Measurements from ENCODE around the gene ENOX1.

Gene ENOX1

GRCh38 chr13:43686557-43686956 lies 100.2 kb downstream of the ENOX1 start (continued):
- TF ChIP-seq BACH2 (CRISPR knock-in tag; IDR thresholded peaks at IDR 0.05; ENCODE audit: borderline replicate concordance) (no peak), ZFP3 (CRISPR knock-in tag; IDR thresholded peaks at IDR 0.05) (no peak)

- ATAC-seq = no peak
- TF ChIP-seq TOX (CRISPR knock-in tag; IDR thresholded peaks at IDR 0.05; ENCODE audit: borderline replicate concordance) = no peak
- TF ChIP-seq, protein P1, sequence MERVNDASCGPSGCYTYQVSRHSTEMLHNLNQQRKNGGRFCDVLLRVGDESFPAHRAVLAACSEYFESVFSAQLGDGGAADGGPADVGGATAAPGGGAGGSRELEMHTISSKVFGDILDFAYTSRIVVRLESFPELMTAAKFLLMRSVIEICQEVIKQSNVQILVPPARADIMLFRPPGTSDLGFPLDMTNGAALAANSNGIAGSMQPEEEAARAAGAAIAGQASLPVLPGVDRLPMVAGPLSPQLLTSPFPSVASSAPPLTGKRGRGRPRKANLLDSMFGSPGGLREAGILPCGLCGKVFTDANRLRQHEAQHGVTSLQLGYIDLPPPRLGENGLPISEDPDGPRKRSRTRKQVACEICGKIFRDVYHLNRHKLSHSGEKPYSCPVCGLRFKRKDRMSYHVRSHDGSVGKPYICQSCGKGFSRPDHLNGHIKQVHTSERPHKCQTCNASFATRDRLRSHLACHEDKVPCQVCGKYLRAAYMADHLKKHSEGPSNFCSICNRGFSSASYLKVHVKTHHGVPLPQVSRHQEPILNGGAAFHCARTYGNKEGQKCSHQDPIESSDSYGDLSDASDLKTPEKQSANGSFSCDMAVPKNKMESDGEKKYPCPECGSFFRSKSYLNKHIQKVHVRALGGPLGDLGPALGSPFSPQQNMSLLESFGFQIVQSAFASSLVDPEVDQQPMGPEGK (CRISPR knock-in tag; IDR thresholded peaks at IDR 0.05; ENCODE audit: borderline replicate concordance) = no peak
- no peak for TF ChIP-seq ZFP30 (CRISPR knock-in tag; IDR thresholded peaks at IDR 0.05)
- TF ChIP-seq CSRNP3 (CRISPR knock-in tag; IDR thresholded peaks at IDR 0.05) = no peak
- TF ChIP-seq TCF4 (CRISPR knock-in tag; IDR thresholded peaks at IDR 0.05; ENCODE audit: borderline replicate concordance) = no peak
- no peak for TF ChIP-seq ZNF70 (CRISPR knock-in tag; IDR thresholded peaks at IDR 0.05)
- no peak for TF ChIP-seq ZC3H10 (CRISPR knock-in tag; IDR thresholded peaks at IDR 0.05)
- no peak for TF ChIP-seq GLIS3 (CRISPR knock-in tag; IDR thresholded peaks at IDR 0.05)
- no peak for TF ChIP-seq CSDC2 (CRISPR knock-in tag; IDR thresholded peaks at IDR 0.05)
- TF ChIP-seq ZNF565 (CRISPR knock-in tag; conservative IDR thresholded peaks at IDR 0.05; ENCODE audit: low read depth) = no peak
These were observed 101.6 kb downstream of the ENOX1 start for GRCh38 chr13:43684963-43685725.

DNA sequence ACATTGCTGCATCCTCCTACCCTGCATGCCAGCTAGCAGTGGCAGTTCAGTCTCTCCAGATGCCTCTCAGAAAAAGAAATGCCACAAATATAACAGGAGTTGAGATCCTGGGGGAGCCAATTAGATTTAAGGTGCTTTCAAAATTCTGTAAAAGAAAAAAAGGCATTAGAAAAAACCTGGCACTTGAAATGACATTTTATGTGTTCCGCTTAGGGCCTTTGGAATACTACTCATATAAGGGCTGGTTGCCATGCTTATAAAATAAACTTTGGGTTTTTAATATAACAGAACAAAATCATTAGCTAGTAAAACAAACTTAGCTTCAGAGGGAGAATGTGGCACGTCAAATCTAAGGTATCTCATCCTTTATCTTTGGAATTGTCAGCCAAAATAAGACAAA lies 104.1 kb downstream of the ENOX1 start:
- ATAC-seq = no peak
- no peak for TF ChIP-seq ESRRG (CRISPR knock-in tag; IDR thresholded peaks at IDR 0.05)

GRCh38 chr13:43676320-43676719 lies 110.5 kb downstream of the ENOX1 start:
- TF ChIP-seq RARB (CRISPR knock-in tag; IDR thresholded peaks at IDR 0.05) = no peak
- TF ChIP-seq, protein P2, sequence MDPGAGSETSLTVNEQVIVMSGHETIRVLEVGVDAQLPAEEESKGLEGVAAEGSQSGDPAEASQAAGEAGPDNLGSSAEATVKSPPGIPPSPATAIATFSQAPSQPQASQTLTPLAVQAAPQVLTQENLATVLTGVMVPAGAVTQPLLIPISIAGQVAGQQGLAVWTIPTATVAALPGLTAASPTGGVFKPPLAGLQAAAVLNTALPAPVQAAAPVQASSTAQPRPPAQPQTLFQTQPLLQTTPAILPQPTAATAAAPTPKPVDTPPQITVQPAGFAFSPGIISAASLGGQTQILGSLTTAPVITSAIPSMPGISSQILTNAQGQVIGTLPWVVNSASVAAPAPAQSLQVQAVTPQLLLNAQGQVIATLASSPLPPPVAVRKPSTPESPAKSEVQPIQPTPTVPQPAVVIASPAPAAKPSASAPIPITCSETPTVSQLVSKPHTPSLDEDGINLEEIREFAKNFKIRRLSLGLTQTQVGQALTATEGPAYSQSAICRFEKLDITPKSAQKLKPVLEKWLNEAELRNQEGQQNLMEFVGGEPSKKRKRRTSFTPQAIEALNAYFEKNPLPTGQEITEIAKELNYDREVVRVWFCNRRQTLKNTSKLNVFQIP (CRISPR knock-in tag; IDR thresholded peaks at IDR 0.05; ENCODE audit: borderline replicate concordance, low read depth) = no peak
- no peak for TF ChIP-seq PPARA (CRISPR knock-in tag; IDR thresholded peaks at IDR 0.05; ENCODE audit: borderline replicate concordance)
- no peak for TF ChIP-seq OSR1 (CRISPR knock-in tag; IDR thresholded peaks at IDR 0.05)
- TF ChIP-seq ZNF565 (CRISPR knock-in tag; conservative IDR thresholded peaks at IDR 0.05; ENCODE audit: low read depth) = no peak
- TF ChIP-seq ISL1 (CRISPR knock-in tag; IDR thresholded peaks at IDR 0.05) = no peak
- TF ChIP-seq BACH2 (CRISPR knock-in tag; IDR thresholded peaks at IDR 0.05; ENCODE audit: borderline replicate concordance) = no peak
- no peak for TF ChIP-seq ZFP30 (CRISPR knock-in tag; IDR thresholded peaks at IDR 0.05)
- no peak for TF ChIP-seq ZNF8 (CRISPR knock-in tag; IDR thresholded peaks at IDR 0.05)
- TF ChIP-seq CSDC2 (CRISPR knock-in tag; IDR thresholded peaks at IDR 0.05) = no peak
- TF ChIP-seq ESRRG (CRISPR knock-in tag; IDR thresholded peaks at IDR 0.05) = no peak
- TF ChIP-seq, protein P3, sequence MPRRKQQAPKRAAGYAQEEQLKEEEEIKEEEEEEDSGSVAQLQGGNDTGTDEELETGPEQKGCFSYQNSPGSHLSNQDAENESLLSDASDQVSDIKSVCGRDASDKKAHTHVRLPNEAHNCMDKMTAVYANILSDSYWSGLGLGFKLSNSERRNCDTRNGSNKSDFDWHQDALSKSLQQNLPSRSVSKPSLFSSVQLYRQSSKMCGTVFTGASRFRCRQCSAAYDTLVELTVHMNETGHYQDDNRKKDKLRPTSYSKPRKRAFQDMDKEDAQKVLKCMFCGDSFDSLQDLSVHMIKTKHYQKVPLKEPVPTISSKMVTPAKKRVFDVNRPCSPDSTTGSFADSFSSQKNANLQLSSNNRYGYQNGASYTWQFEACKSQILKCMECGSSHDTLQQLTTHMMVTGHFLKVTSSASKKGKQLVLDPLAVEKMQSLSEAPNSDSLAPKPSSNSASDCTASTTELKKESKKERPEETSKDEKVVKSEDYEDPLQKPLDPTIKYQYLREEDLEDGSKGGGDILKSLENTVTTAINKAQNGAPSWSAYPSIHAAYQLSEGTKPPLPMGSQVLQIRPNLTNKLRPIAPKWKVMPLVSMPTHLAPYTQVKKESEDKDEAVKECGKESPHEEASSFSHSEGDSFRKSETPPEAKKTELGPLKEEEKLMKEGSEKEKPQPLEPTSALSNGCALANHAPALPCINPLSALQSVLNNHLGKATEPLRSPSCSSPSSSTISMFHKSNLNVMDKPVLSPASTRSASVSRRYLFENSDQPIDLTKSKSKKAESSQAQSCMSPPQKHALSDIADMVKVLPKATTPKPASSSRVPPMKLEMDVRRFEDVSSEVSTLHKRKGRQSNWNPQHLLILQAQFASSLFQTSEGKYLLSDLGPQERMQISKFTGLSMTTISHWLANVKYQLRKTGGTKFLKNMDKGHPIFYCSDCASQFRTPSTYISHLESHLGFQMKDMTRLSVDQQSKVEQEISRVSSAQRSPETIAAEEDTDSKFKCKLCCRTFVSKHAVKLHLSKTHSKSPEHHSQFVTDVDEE (CRISPR knock-in tag; IDR thresholded peaks at IDR 0.05) = no peak
- no peak for TF ChIP-seq TOX (CRISPR knock-in tag; IDR thresholded peaks at IDR 0.05; ENCODE audit: borderline replicate concordance)
- no peak for TF ChIP-seq TCF4 (CRISPR knock-in tag; IDR thresholded peaks at IDR 0.05; ENCODE audit: borderline replicate concordance)
- no peak for TF ChIP-seq ARNTL (CRISPR knock-in tag; IDR thresholded peaks at IDR 0.05; ENCODE audit: borderline replicate concordance, low read depth)
- no peak for TF ChIP-seq ZNF70 (CRISPR knock-in tag; IDR thresholded peaks at IDR 0.05)
- no peak for TF ChIP-seq GLIS3 (CRISPR knock-in tag; IDR thresholded peaks at IDR 0.05)
- TF ChIP-seq, protein P4, sequence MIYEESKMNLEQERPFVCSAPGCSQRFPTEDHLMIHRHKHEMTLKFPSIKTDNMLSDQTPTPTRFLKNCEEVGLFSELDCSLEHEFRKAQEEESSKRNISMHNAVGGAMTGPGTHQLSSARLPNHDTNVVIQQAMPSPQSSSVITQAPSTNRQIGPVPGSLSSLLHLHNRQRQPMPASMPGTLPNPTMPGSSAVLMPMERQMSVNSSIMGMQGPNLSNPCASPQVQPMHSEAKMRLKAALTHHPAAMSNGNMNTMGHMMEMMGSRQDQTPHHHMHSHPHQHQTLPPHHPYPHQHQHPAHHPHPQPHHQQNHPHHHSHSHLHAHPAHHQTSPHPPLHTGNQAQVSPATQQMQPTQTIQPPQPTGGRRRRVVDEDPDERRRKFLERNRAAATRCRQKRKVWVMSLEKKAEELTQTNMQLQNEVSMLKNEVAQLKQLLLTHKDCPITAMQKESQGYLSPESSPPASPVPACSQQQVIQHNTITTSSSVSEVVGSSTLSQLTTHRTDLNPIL (CRISPR knock-in tag; IDR thresholded peaks at IDR 0.05; ENCODE audit: low read depth) = no peak
- TF ChIP-seq, protein P1 (CRISPR knock-in tag; IDR thresholded peaks at IDR 0.05; ENCODE audit: borderline replicate concordance) = no peak
- ATAC-seq = no peak
